Liver (tissue), 9 donors: Measurements from ENCODE around the gene CRK. TPM values are rescaled to one million over a fixed set of nuclear protein-coding genes. Genes with fewer than 3 reads are reported as not detected.
"Not testable (repeated sequence)": the region's sequence is repeated elsewhere in the genome, so short reads cannot be mapped to it uniquely, and the experiment has no call there.

Source experiments
- DNase-seq: peaks from one replicate; pipeline ENCODE4 v3.0.0-alpha.2; 2017; ENCODE audit warnings: low spot score
- H3K27ac ChIP-seq, 2 donors: one replicate each; pipeline ENCODE4 v1.7.0; 2013; ENCODE audit warnings: inconsistent platforms in 2 of 2, low read length in 2 of 2, control low read depth in 1 of 2, low read depth in 1 of 2, mild to moderate bottlenecking in 1 of 2
- H3K27me3 ChIP-seq, 4 donors: one replicate each; pipeline versions ENCODE4 v1.6.1 to v1.7.0; 2013; ENCODE audit warnings: low read length in 3 of 4, inconsistent platforms in 1 of 4, mild to moderate bottlenecking in 1 of 4, moderate library complexity in 1 of 4; ENCODE audit not compliant: control insufficient read depth in 4 of 4, insufficient read depth in 4 of 4
- H3K36me3 ChIP-seq, 4 donors: one replicate each; pipeline versions ENCODE4 v1.6.1 to v1.7.0; 2013; ENCODE audit warnings: low read length in 3 of 4, mild to moderate bottlenecking in 3 of 4, low read depth in 1 of 4, moderate library complexity in 1 of 4; ENCODE audit not compliant: control insufficient read depth in 4 of 4, insufficient read depth in 3 of 4
- H3K4me1 ChIP-seq, 4 donors: one replicate each; pipeline versions ENCODE4 v1.6.1 to v1.7.0; 2013; ENCODE audit warnings: low read length in 3 of 4, mild to moderate bottlenecking in 3 of 4, moderate library complexity in 1 of 4; ENCODE audit not compliant: control insufficient read depth in 4 of 4, insufficient read depth in 4 of 4
- H3K4me3 ChIP-seq, 3 donors: one replicate each; pipeline versions ENCODE4 v1.6.1 to v1.7.0; 2013; ENCODE audit warnings: low read length in 3 of 3, control low read depth in 1 of 3, low read depth in 1 of 3, mild to moderate bottlenecking in 1 of 3
- H3K9ac ChIP-seq, 2 donors: one replicate each; pipeline ENCODE4 v1.7.0; 2013; ENCODE audit warnings: low read length in 2 of 2, mild to moderate bottlenecking in 2 of 2, moderate library complexity in 2 of 2, control low read depth in 1 of 2, low read depth in 1 of 2
- H3K9me3 ChIP-seq, 4 donors: one replicate each; pipeline versions ENCODE4 v1.6.1 to v1.7.0; 2013; ENCODE audit warnings: low read length in 3 of 4; ENCODE audit not compliant: control insufficient read depth in 4 of 4
- EGR1 ChIP-seq, 2 donors: IDR thresholded peaks; 2 replicates each; pipeline ENCODE4 v1.6.1; 2016 to 2018; ENCODE audit warnings: antibody characterized with exemption in 2 of 2, low read depth in 2 of 2
- FOXA1 ChIP-seq: IDR thresholded peaks from 2 replicates; pipeline ENCODE4 v1.6.1; 2016; ENCODE audit warnings: antibody characterized with exemption
- FOXA2 ChIP-seq: IDR thresholded peaks from 2 replicates; pipeline ENCODE4 v1.6.1; 2016; ENCODE audit warnings: antibody characterized with exemption
- GABPA ChIP-seq, 2 donors: IDR thresholded peaks in 1 of 2; conservative IDR thresholded peaks in 1 of 2; 2 replicates each; pipeline ENCODE4 v1.6.1; 2016; ENCODE audit warnings: antibody characterized with exemption in 2 of 2, mild to moderate bottlenecking in 1 of 2, moderate library complexity in 1 of 2
- HNF4A ChIP-seq, 2 donors: conservative IDR thresholded peaks; 2 replicates each; pipeline ENCODE4 v1.6.1; 2016; ENCODE audit warnings: antibody characterized with exemption in 2 of 2, mild to moderate bottlenecking in 2 of 2
- HNF4G ChIP-seq: IDR thresholded peaks from 2 replicates; pipeline ENCODE4 v1.6.1; 2016; ENCODE audit warnings: antibody characterized with exemption
- JUND ChIP-seq, 2 donors: IDR thresholded peaks; 2 replicates each; pipeline ENCODE4 v1.6.1; 2016; ENCODE audit warnings: antibody characterized with exemption in 2 of 2
- NR2F2 ChIP-seq: IDR thresholded peaks from 2 replicates; pipeline ENCODE4 v1.6.1; 2016; ENCODE audit warnings: antibody characterized with exemption
- RAD21 ChIP-seq, 2 donors: IDR thresholded peaks; 2 replicates each; pipeline ENCODE4 v1.6.1; 2016; ENCODE audit warnings: antibody characterized with exemption in 2 of 2, mild to moderate bottlenecking in 2 of 2
- RXRA ChIP-seq, 2 donors: IDR thresholded peaks; 2 replicates each; pipeline ENCODE4 v1.6.1; 2017 to 2018; ENCODE audit warnings: antibody characterized with exemption in 2 of 2, mild to moderate bottlenecking in 1 of 2
- SP1 ChIP-seq: IDR thresholded peaks from 2 replicates; pipeline ENCODE4 v1.6.1; 2018; ENCODE audit warnings: antibody characterized with exemption, mild to moderate bottlenecking
- TAF1 ChIP-seq: conservative IDR thresholded peaks from 2 replicates; pipeline ENCODE4 v1.6.1; 2016; ENCODE audit warnings: antibody characterized with exemption, mild to moderate bottlenecking
- WGBS: extraction: QIAGEN DNeasy Blood & Tissue Kit; methylation state at CpG from one replicate; pipeline ENCODE4 v1.1.7; 2013; 5-methylcytosine and 5-hydroxymethylcytosine counted together
- polyA plus RNA-seq, 2 donors: library from polyadenylated mRNA; stranded (reverse) in 1 of 2; unstranded in 1 of 2; fragments of 200-250 nt in 1 of 2; fragments of >200 nt in 1 of 2; fragmentation: Nextera tagmentation in 1 of 2; extraction: Ambion mirVana in 1 of 2; gene quantifications; one replicate each; pipeline versions ENCODE4 v1.2.1 to v1.2.3, GENCODE V29; 2013 to 2015
- total RNA-seq, 2 donors: library from RNA; depleted of rRNA; stranded (reverse); fragments of >200 nt; gene quantifications; one replicate each; pipeline ENCODE4 v1.2.3, GENCODE V29; 2014
- TF ChIP-seq, protein P1 (sequence below): fragments of 150-350 bp; IDR thresholded peaks from 2 replicates; pipeline ENCODE4 v1.5.1; 2017; ENCODE audit warnings: improper control_type of control experiment, low read depth, low read length; ENCODE audit not compliant: missing input control
- TF ChIP-seq, protein P2 (sequence below): IDR thresholded peaks from 2 replicates; pipeline ENCODE4 v1.6.1; 2016; ENCODE audit warnings: antibody characterized with exemption, mild to moderate bottlenecking
- TF ChIP-seq, protein P3 (sequence below): IDR thresholded peaks from 2 replicates; pipeline ENCODE4 v1.6.1; 2016; ENCODE audit warnings: antibody characterized with exemption
- TF ChIP-seq, protein P4 (sequence below): IDR thresholded peaks from 2 replicates; pipeline ENCODE4 v1.6.1; 2016; ENCODE audit warnings: antibody characterized with exemption
- donor health status: healthy.
- donor health status: healthy.
- donor health status: healthy.
- donor health status: healthy.
- donor health status: healthy.

The CRK gene
- total and polyA plus RNA-seq, 4 donors: 29.5 to 69.9 (median 34.8) TPM

DNA sequence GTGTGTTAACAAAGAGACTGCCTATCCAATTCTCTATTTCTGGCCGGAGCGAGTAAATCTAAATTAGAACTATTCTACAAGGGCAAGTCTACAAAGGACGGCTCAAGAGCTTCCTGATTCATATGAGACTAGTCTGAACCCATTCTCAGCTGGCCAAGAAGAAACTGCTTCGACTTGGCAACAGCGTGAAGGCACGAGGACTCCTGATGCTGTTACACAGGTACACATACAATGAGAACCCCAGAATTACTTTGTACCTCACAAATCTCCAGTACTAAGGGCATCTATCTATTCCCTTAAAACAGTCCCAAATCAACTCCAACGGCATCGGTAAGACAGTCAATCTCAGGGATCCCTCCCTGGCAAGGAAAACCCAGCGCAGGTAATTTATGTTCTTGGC lies 1.5 kb downstream of the CRK start:
- peaks cover 4 to 27% (median 19%) of the 10 kb centered on the region in 4 donors for H3K4me1 ChIP-seq
- 76% methylated on average over 9 of the region's 9 CpGs for WGBS

DNA sequence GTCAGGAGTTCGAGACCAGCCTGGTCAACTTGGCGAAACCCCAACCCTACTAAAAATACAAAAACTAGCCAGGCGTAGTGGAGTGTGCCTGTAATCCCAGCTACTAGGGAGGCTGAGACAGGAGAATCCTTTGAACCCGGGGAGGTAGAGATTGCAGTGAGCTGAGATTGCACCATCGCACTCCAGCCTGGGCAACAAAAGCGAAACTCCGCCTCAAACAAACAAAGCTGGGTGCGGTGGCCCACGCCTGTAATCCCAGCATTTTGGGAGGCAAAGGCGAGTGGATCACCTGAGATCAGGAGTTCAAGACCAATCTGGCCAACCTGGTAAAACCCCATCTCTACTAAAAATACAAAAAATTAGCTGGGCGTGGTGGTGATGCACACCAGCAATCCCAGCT lies 2.3 kb downstream of the CRK start:
- not testable (repeated sequence) for H3K4me3 ChIP-seq, H3K9ac ChIP-seq, H3K36me3 ChIP-seq, H3K27ac ChIP-seq, H3K9me3 ChIP-seq, H3K27me3 ChIP-seq, DNase-seq
- 65% methylated on average over 11 of the region's 11 CpGs for WGBS
- peak in 1 of 2 donors; percentile 20 for TF ChIP-seq RAD21 (IDR thresholded peaks at IDR 0.05)
- peak; percentile 11 for TF ChIP-seq SP1
- peak; percentile 15 to 21 for TF ChIP-seq RXRA (IDR thresholded peaks at IDR 0.05)
- peak in 1 of 2 donors; percentile 22 for TF ChIP-seq HNF4A (conservative IDR thresholded peaks at IDR 0.05)
- peaks cover 4 to 29% (median 19%) of the 10 kb centered on the region in 4 donors for H3K4me1 ChIP-seq

More for the DNA sequence above, 1.5 kb downstream of the CRK start:
- TF ChIP-seq, protein P1, sequence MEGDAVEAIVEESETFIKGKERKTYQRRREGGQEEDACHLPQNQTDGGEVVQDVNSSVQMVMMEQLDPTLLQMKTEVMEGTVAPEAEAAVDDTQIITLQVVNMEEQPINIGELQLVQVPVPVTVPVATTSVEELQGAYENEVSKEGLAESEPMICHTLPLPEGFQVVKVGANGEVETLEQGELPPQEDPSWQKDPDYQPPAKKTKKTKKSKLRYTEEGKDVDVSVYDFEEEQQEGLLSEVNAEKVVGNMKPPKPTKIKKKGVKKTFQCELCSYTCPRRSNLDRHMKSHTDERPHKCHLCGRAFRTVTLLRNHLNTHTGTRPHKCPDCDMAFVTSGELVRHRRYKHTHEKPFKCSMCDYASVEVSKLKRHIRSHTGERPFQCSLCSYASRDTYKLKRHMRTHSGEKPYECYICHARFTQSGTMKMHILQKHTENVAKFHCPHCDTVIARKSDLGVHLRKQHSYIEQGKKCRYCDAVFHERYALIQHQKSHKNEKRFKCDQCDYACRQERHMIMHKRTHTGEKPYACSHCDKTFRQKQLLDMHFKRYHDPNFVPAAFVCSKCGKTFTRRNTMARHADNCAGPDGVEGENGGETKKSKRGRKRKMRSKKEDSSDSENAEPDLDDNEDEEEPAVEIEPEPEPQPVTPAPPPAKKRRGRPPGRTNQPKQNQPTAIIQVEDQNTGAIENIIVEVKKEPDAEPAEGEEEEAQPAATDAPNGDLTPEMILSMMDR: no peak
- TF ChIP-seq FOXA1: no peak
- no peak for TF ChIP-seq EGR1 (IDR thresholded peaks at IDR 0.05; ENCODE audit: low read depth in 2 of 2)
- no peak for TF ChIP-seq SP1
- no peak for TF ChIP-seq GABPA (IDR thresholded peaks at IDR 0.05 in 1 of 2, conservative IDR thresholded peaks at IDR 0.05 in 1 of 2)
- no peak for TF ChIP-seq JUND (IDR thresholded peaks at IDR 0.05)
- TF ChIP-seq HNF4A (conservative IDR thresholded peaks at IDR 0.05): no peak
- TF ChIP-seq, protein P2, sequence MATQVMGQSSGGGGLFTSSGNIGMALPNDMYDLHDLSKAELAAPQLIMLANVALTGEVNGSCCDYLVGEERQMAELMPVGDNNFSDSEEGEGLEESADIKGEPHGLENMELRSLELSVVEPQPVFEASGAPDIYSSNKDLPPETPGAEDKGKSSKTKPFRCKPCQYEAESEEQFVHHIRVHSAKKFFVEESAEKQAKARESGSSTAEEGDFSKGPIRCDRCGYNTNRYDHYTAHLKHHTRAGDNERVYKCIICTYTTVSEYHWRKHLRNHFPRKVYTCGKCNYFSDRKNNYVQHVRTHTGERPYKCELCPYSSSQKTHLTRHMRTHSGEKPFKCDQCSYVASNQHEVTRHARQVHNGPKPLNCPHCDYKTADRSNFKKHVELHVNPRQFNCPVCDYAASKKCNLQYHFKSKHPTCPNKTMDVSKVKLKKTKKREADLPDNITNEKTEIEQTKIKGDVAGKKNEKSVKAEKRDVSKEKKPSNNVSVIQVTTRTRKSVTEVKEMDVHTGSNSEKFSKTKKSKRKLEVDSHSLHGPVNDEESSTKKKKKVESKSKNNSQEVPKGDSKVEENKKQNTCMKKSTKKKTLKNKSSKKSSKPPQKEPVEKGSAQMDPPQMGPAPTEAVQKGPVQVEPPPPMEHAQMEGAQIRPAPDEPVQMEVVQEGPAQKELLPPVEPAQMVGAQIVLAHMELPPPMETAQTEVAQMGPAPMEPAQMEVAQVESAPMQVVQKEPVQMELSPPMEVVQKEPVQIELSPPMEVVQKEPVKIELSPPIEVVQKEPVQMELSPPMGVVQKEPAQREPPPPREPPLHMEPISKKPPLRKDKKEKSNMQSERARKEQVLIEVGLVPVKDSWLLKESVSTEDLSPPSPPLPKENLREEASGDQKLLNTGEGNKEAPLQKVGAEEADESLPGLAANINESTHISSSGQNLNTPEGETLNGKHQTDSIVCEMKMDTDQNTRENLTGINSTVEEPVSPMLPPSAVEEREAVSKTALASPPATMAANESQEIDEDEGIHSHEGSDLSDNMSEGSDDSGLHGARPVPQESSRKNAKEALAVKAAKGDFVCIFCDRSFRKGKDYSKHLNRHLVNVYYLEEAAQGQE: no peak
- no peak for TF ChIP-seq TAF1
- no peak for TF ChIP-seq RXRA (IDR thresholded peaks at IDR 0.05)
- TF ChIP-seq FOXA2: no peak
- Histone ChIP-seq H3K4me3 (peak overlapping the region; percentile 80 to 84 (median 81)), H3K9ac (peak overlapping the region in 1 of 2 donors; percentile 79), H3K27me3 (no peaks in the 10 kb centered on the region), H3K27ac (peak overlapping the region in 1 of 2 donors; percentile 99), H3K36me3 (peaks cover 0 to 2% (median 0%) of the 10 kb centered on the region in 4 donors), H3K9me3 (no peaks in the 10 kb centered on the region)
- DNase-seq: no peak

DNA sequence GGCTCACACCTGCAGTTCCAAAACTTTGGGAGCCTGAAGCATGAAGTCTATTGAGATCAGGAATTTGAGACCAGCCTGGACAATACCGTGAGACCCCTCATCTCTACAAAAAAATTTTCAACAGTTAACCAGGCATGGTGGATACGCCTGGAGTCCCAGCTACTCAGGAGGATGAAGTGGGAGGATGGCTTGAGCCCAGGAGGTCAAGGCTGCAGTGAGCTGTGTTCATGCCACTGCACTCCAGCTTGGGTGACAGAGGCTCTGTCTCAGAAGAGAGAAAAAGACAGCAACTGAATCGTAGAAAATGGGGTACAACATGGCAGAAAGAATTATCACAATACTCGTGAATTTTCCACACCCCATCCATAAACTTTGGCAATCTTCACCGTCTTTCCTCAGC lies 3.2 kb downstream of the CRK start:
- Histone ChIP-seq H3K9me3 (no peaks in the 10 kb centered on the region), H3K4me3 (no peak overlapping the region), H3K27me3 (no peaks in the 10 kb centered on the region), H3K9ac (no peak overlapping the region), H3K4me1 (peaks cover 4 to 29% (median 19%) of the 10 kb centered on the region in 4 donors), H3K27ac (no peak overlapping the region), H3K36me3 (peaks cover 0 to 2% (median 0%) of the 10 kb centered on the region in 4 donors)
- no peak for DNase-seq
- TF ChIP-seq JUND (IDR thresholded peaks at IDR 0.05) (no peak), HNF4A (conservative IDR thresholded peaks at IDR 0.05) (no peak), HNF4G (no peak), FOXA2 (no peak), NR2F2 (no peak)
- TF ChIP-seq, protein P3, sequence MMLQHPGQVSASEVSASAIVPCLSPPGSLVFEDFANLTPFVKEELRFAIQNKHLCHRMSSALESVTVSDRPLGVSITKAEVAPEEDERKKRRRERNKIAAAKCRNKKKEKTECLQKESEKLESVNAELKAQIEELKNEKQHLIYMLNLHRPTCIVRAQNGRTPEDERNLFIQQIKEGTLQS: no peak
- TF ChIP-seq, protein P4, sequence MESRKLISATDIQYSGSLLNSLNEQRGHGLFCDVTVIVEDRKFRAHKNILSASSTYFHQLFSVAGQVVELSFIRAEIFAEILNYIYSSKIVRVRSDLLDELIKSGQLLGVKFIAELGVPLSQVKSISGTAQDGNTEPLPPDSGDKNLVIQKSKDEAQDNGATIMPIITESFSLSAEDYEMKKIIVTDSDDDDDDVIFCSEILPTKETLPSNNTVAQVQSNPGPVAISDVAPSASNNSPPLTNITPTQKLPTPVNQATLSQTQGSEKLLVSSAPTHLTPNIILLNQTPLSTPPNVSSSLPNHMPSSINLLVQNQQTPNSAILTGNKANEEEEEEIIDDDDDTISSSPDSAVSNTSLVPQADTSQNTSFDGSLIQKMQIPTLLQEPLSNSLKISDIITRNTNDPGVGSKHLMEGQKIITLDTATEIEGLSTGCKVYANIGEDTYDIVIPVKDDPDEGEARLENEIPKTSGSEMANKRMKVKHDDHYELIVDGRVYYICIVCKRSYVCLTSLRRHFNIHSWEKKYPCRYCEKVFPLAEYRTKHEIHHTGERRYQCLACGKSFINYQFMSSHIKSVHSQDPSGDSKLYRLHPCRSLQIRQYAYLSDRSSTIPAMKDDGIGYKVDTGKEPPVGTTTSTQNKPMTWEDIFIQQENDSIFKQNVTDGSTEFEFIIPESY: no peak
- 82% methylated on average over 5 of the region's 5 CpGs for whole genome bisulfite sequencing

DNA sequence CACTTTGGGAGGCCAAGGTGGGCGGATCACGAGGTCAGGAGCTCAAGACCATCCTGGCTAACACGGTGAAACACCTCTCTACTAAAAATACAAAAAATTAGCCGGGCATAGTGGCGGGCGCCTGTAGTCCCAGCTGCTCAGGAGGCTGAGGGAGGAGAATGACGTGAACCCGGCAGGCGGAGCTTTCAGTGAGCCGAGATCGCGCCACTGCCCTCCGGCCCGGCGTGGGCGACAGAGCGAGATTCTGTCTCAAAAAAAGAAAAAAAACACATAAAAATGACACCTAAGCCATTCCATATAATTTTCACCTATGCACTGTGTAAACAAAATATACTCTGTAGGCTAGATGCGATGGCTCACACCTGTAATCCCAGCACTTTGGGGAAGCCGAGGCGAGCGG lies 5.8 kb downstream of the CRK start:
- H3K4me1 ChIP-seq: peaks cover 4 to 25% (median 15%) of the 10 kb centered on the region in 4 donors
- H3K9ac ChIP-seq, H3K9me3 ChIP-seq, H3K27ac ChIP-seq, DNase-seq, H3K36me3 ChIP-seq, H3K4me3 ChIP-seq, H3K27me3 ChIP-seq: not testable (repeated sequence)
- 96% methylated on average over 21 of the region's 21 CpGs for WGBS
